ES-I3 (cell line): ENCODE measurements around the gene CILP2.
A peak's percentile ranks its signal among the peaks of the same experiment; 100 is the strongest.

Source experiments
- H3K36me3 ChIP-seq: 2 replicates; pipeline ENCODE4 v1.6.1; 2013; ENCODE audit warnings: mild to moderate bottlenecking, low read length, control low read depth, moderate library complexity; ENCODE audit not compliant: insufficient read depth
- H3K4me1 ChIP-seq: 2 replicates; pipeline ENCODE4 v1.6.1; 2013; ENCODE audit warnings: mild to moderate bottlenecking, control low read depth, low read length; ENCODE audit not compliant: insufficient read depth
- H3K9ac ChIP-seq: 2 replicates; pipeline ENCODE4 v1.6.1; 2013; ENCODE audit warnings: low read depth, mild to moderate bottlenecking, low read length, moderate library complexity
- H3K9me3 ChIP-seq: 2 replicates; pipeline ENCODE4 v1.6.1; 2013; ENCODE audit warnings: mild to moderate bottlenecking, low read length, moderate library complexity; ENCODE audit not compliant: control insufficient read depth, insufficient read depth

Gene CILP2

GRCh38 chr19:19538061-19538784, at the start of gene CILP2:
Gene CILP2 (plus strand): TSS chr19:19538265. CDS start chr19:19538350, 85 bp downstream.
- no peaks in the 10 kb centered on the region for H3K9me3 ChIP-seq
- H3K9ac ChIP-seq = peak within 1 kb of the TSS; percentile 62; the same call in 1 of the 2 replicates
- H3K36me3 ChIP-seq = no peaks in the 10 kb centered on the region
- peaks cover 2% of the 10 kb centered on the region; the same call in 1 of the 2 replicates for H3K4me1 ChIP-seq

- Histone ChIP-seq H3K9me3 (no peaks in the 10 kb centered on the region), H3K36me3 (peaks cover 2% of the 10 kb centered on the region; the same call in 1 of the 2 replicates), H3K9ac (peak overlapping the region; percentile 21; the same call in 1 of the 2 replicates), H3K4me1 (peaks cover 39% of the 10 kb centered on the region)
Observed at GRCh38 chr19:19488875-19489690, 49.0 kb upstream of the CILP2 start.

GRCh38 chr19:19489804-19490204, 48.3 kb upstream of the CILP2 start:
- H3K4me1 ChIP-seq = peaks cover 37% of the 10 kb centered on the region
- no peak overlapping the region for H3K9ac ChIP-seq
- H3K36me3 ChIP-seq = peaks cover 2% of the 10 kb centered on the region; the same call in 1 of the 2 replicates

GRCh38 chr19:19490214-19490968, 47.7 kb upstream of the CILP2 start:
- peaks cover 2% of the 10 kb centered on the region; the same call in 1 of the 2 replicates for H3K36me3 ChIP-seq
- H3K4me1 ChIP-seq = peaks cover 32% of the 10 kb centered on the region
- no peak overlapping the region for H3K9ac ChIP-seq
- H3K9me3 ChIP-seq = no peaks in the 10 kb centered on the region

More at GRCh38 chr19:19489804-19490204, 48.3 kb upstream of the CILP2 start:
- H3K9me3 ChIP-seq = no peaks in the 10 kb centered on the region

GRCh38 chr19:19491321-19492025, 46.6 kb upstream of the CILP2 start:
- Histone ChIP-seq H3K36me3 (peaks cover 2% of the 10 kb centered on the region; the same call in 1 of the 2 replicates), H3K4me1 (peaks cover 25% of the 10 kb centered on the region), H3K9me3 (no peaks in the 10 kb centered on the region), H3K9ac (no peak overlapping the region)

- Histone ChIP-seq H3K4me1 (peaks cover 25% of the 10 kb centered on the region), H3K9ac (no peak overlapping the region), H3K36me3 (peaks cover 2% of the 10 kb centered on the region), H3K9me3 (no peaks in the 10 kb centered on the region)
Observed at GRCh38 chr19:19492026-19492610, 45.9 kb upstream of the CILP2 start.

- Histone ChIP-seq H3K9me3 (no peaks in the 10 kb centered on the region), H3K9ac (no peak overlapping the region), H3K36me3 (peaks cover 2% of the 10 kb centered on the region), H3K4me1 (peaks cover 11% of the 10 kb centered on the region)
Observed at GRCh38 chr19:19493841-19494546, 44.1 kb upstream of the CILP2 start.

- Histone ChIP-seq H3K4me1 (no peaks in the 10 kb centered on the region), H3K36me3 (peaks cover 2% of the 10 kb centered on the region), H3K9ac (no peak overlapping the region), H3K9me3 (no peaks in the 10 kb centered on the region)
Observed at GRCh38 chr19:19495614-19496603, 42.2 kb upstream of the CILP2 start.

GRCh38 chr19:19498255-19498991, 39.6 kb upstream of the CILP2 start:
- Histone ChIP-seq H3K36me3 (peaks cover 7% of the 10 kb centered on the region), H3K4me1 (no peaks in the 10 kb centered on the region), H3K9me3 (no peaks in the 10 kb centered on the region), H3K9ac (no peak overlapping the region)

- peaks cover 16% of the 10 kb centered on the region for H3K36me3 ChIP-seq
- H3K9ac ChIP-seq = no peak overlapping the region
- no peaks in the 10 kb centered on the region for H3K9me3 ChIP-seq
- H3K4me1 ChIP-seq = no peaks in the 10 kb centered on the region
Observed at GRCh38 chr19:19499272-19499995, 38.6 kb upstream of the CILP2 start.

GRCh38 chr19:19500975-19501644, 37.0 kb upstream of the CILP2 start:
- no peak overlapping the region for H3K9ac ChIP-seq
- H3K4me1 ChIP-seq = no peaks in the 10 kb centered on the region
- H3K36me3 ChIP-seq = peaks cover 21% of the 10 kb centered on the region
- H3K9me3 ChIP-seq = no peaks in the 10 kb centered on the region
